ENCODE measurements around the gene FSD1L.
A peak's percentile ranks its signal among the peaks of the same experiment; 100 is the strongest.

FSD1L gene

GRCh38 chr9:105436783-105437182, 11.1 kb upstream of the FSD1L start:
- no peak for DNase-seq

GRCh38 chr9:105437704-105438103, 10.1 kb upstream of the FSD1L start:
- DNase-seq: no peak

GRCh38 chr9:105438141-105438806, 9.6 kb upstream of the FSD1L start:
- no peak for DNase-seq

- DNase-seq: peak in 3 of 4 experiments; percentile 49 to 64 (median 62)
These were observed 8.4 kb upstream of the FSD1L start for GRCh38 chr9:105439428-105439827.

GRCh38 chr9:105441616-105442160, 6.1 kb upstream of the FSD1L start:
- DNase-seq: no peak

GRCh38 chr9:105443121-105443520, 4.7 kb upstream of the FSD1L start:
- no peak for DNase-seq

- no peak for DNase-seq
These were observed 3.7 kb upstream of the FSD1L start for GRCh38 chr9:105444130-105444529.

- DNase-seq: no peak
These were observed 2.5 kb upstream of the FSD1L start for GRCh38 chr9:105445203-105445881.

- DNase-seq: peak in 1 of 4 experiments; percentile 6
These were observed 434 bp upstream of the FSD1L start for GRCh38 chr9:105447386-105447813.

- DNase-seq: no peak
These were observed 1.2 kb downstream of the FSD1L start for GRCh38 chr9:105449081-105449480.

GRCh38 chr9:105452185-105452584, 4.4 kb downstream of the FSD1L start:
- DNase-seq: no peak

- DNase-seq: peak in 2 of 4 experiments; percentile 17 to 33
These were observed 8.1 kb downstream of the FSD1L start for GRCh38 chr9:105455836-105456475.

GRCh38 chr9:105457560-105458294, 9.9 kb downstream of the FSD1L start:
- no peak for DNase-seq

- no peak for DNase-seq
These were observed 10.6 kb downstream of the FSD1L start for GRCh38 chr9:105458404-105458803.

- peak in 3 of 4 experiments; percentile 24 to 43 (median 25) for DNase-seq
These were observed 11.5 kb downstream of the FSD1L start for GRCh38 chr9:105459336-105459735.

- no peak for DNase-seq
These were observed 19.1 kb downstream of the FSD1L start for GRCh38 chr9:105466898-105467455.

GRCh38 chr9:105468875-105469274, 21.0 kb downstream of the FSD1L start:
- no peak for DNase-seq

GRCh38 chr9:105473221-105473620, 25.4 kb downstream of the FSD1L start:
- no peak for DNase-seq

- DNase-seq: peak in 2 of 4 experiments; percentile 19 to 26
These were observed 27.5 kb downstream of the FSD1L start for GRCh38 chr9:105475302-105475701.

- no peak for DNase-seq
These were observed 32.0 kb downstream of the FSD1L start for GRCh38 chr9:105479846-105480245.

- no peak for DNase-seq
These were observed 35.8 kb downstream of the FSD1L start for GRCh38 chr9:105483618-105484017.

- no peak for DNase-seq
These were observed 36.4 kb downstream of the FSD1L start for GRCh38 chr9:105484226-105484625.
